ENCODE measurements around the gene GALNT18.

GALNT18 gene

GRCh38 chr11:11306855-11307254 is 314.9 kb downstream of the GALNT18 start:
- DNase-seq (ENCODE audit: low read depth), result no peak

- no peak for DNase-seq (ENCODE audit: low read depth)
Measured at GRCh38 chr11:11304550-11304949, 317.3 kb downstream of the GALNT18 start.

GRCh38 chr11:11302565-11302964 is 319.2 kb downstream of the GALNT18 start:
- DNase-seq (ENCODE audit: low read depth), result no peak

- DNase-seq (ENCODE audit: low read depth), result no peak
Measured at GRCh38 chr11:11301212-11301611, 320.6 kb downstream of the GALNT18 start.

- no peak for DNase-seq (ENCODE audit: low read depth)
Measured at GRCh38 chr11:11297578-11297977, 324.2 kb downstream of the GALNT18 start.

- no peak for DNase-seq (ENCODE audit: low read depth)
Measured at GRCh38 chr11:11296434-11296833, 325.4 kb downstream of the GALNT18 start.

GRCh38 chr11:11294551-11294855 is 327.3 kb downstream of the GALNT18 start:
- no peak for DNase-seq (ENCODE audit: low read depth)

GRCh38 chr11:11293798-11294550 is 327.8 kb downstream of the GALNT18 start:
- no peak for DNase-seq (ENCODE audit: low read depth)

GRCh38 chr11:11292839-11293238 is 329.0 kb downstream of the GALNT18 start:
- no peak for DNase-seq (ENCODE audit: low read depth)

GRCh38 chr11:11291041-11292015 is 330.5 kb downstream of the GALNT18 start:
- no peak for DNase-seq (ENCODE audit: low read depth)

GRCh38 chr11:11290354-11290753 is 331.5 kb downstream of the GALNT18 start:
- DNase-seq (ENCODE audit: low read depth), result no peak

GRCh38 chr11:11289669-11290068 is 332.1 kb downstream of the GALNT18 start:
- DNase-seq (ENCODE audit: low read depth), result no peak

- no peak for DNase-seq (ENCODE audit: low read depth)
Measured at GRCh38 chr11:11288972-11289616, 332.7 kb downstream of the GALNT18 start.

- DNase-seq (ENCODE audit: low read depth), result no peak
Measured at GRCh38 chr11:11284481-11284880, 337.3 kb downstream of the GALNT18 start.

- DNase-seq (ENCODE audit: low read depth), result no peak
Measured at GRCh38 chr11:11281626-11282025, 340.2 kb downstream of the GALNT18 start.

- no peak for DNase-seq (ENCODE audit: low read depth)
Measured at GRCh38 chr11:11280826-11281225, 341.0 kb downstream of the GALNT18 start.

- DNase-seq (ENCODE audit: low read depth), result no peak
Measured at GRCh38 chr11:11279956-11280689, 341.7 kb downstream of the GALNT18 start.

- DNase-seq (ENCODE audit: low read depth), result no peak
Measured at GRCh38 chr11:11272254-11272653, 349.6 kb downstream of the GALNT18 start.

- no peak for DNase-seq (ENCODE audit: low read depth)
Measured at GRCh38 chr11:11270236-11270775, 351.5 kb downstream of the GALNT18 start.

GRCh38 chr11:11268706-11269105 is 353.1 kb downstream of the GALNT18 start:
- DNase-seq (ENCODE audit: low read depth), result no peak

GRCh38 chr11:11268119-11268518 is 353.7 kb downstream of the GALNT18 start:
- DNase-seq (ENCODE audit: low read depth), result no peak

- no peak for DNase-seq (ENCODE audit: low read depth)
Measured at GRCh38 chr11:11267312-11267711, 354.5 kb downstream of the GALNT18 start.

All from GM04504 (cell line).